ENCODE results near the gene WDR38. TPM values are rescaled to one million over a fixed set of nuclear protein-coding genes. Genes with fewer than 3 reads are reported as not detected.

WDR38 gene
- total RNA-seq, 1 donor from 2014 or later, result not detected

DNA sequence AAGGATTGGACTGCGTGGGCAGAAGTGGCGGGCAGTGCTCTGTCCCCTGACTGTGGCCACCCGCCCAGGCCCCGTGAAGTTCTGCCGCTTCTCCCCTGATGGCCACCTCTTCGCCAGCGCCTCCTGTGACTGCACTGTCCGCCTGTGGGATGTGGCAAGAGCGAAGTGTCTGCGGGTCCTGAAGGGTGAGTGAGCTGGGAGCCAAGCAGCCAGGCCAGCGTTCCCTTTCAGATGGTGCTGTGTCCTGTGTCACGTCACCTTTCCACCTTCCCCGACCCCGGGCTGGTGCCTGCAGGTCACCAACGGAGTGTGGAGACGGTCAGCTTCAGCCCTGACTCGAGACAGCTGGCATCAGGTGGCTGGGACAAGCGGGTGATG, 2.3 kb downstream of the WDR38 start:
- TF ChIP-seq EZH2 (IDR thresholded peaks at IDR 0.05; ENCODE audit: insufficient read depth, low read length), result no peak
- TF ChIP-seq, protein P1, sequence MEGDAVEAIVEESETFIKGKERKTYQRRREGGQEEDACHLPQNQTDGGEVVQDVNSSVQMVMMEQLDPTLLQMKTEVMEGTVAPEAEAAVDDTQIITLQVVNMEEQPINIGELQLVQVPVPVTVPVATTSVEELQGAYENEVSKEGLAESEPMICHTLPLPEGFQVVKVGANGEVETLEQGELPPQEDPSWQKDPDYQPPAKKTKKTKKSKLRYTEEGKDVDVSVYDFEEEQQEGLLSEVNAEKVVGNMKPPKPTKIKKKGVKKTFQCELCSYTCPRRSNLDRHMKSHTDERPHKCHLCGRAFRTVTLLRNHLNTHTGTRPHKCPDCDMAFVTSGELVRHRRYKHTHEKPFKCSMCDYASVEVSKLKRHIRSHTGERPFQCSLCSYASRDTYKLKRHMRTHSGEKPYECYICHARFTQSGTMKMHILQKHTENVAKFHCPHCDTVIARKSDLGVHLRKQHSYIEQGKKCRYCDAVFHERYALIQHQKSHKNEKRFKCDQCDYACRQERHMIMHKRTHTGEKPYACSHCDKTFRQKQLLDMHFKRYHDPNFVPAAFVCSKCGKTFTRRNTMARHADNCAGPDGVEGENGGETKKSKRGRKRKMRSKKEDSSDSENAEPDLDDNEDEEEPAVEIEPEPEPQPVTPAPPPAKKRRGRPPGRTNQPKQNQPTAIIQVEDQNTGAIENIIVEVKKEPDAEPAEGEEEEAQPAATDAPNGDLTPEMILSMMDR (IDR thresholded peaks at IDR 0.05; ENCODE audit: insufficient read depth, low read depth, low read length), result no peak
- H3K4me1 Mint-ChIP-seq (ENCODE audit: low read depth, unreplicated experiment), result peaks cover 34% of the 10 kb centered on the region
- H3K9me3 Mint-ChIP-seq (ENCODE audit: unreplicated experiment), result no peaks in the 10 kb centered on the region
- no peak overlapping the region for H3K4me2 ChIP-seq (ENCODE audit: low read length)
- no peak overlapping the region for H2AFZ ChIP-seq (ENCODE audit: low read depth, low read length)
- peaks cover 26% of the 10 kb centered on the region for H3K79me2 ChIP-seq (ENCODE audit: insufficient read depth, low read length)
- H3K9me3 ChIP-seq (ENCODE audit: insufficient read depth, low read depth, low read length), result no peaks in the 10 kb centered on the region
- no peak overlapping the region for H3K4me3 ChIP-seq (ENCODE audit: insufficient read depth, low read depth, low read length)
- no peak overlapping the region for H3K4me3 Mint-ChIP-seq (ENCODE audit: unreplicated experiment)
- no peaks in the 10 kb centered on the region for H3K27me3 Mint-ChIP-seq (ENCODE audit: low read depth, unreplicated experiment)
- H4K20me1 ChIP-seq (ENCODE audit: insufficient read depth, low read length), result peaks cover 50% of the 10 kb centered on the region
- no peak overlapping the region for H3K9ac ChIP-seq (ENCODE audit: low read length)
- peaks cover 29% of the 10 kb centered on the region for H3K4me1 ChIP-seq (ENCODE audit: insufficient read depth, low read length)
- no peak overlapping the region for H3K27ac Mint-ChIP-seq (ENCODE audit: unreplicated experiment)
- FAIRE-seq (no peak), DNase-seq (ENCODE audit: low read depth) (no peak)
- peaks cover 30% of the 10 kb centered on the region for H3K36me3 ChIP-seq (ENCODE audit: insufficient read depth, low read length)
- H3K36me3 Mint-ChIP-seq (ENCODE audit: low read depth, unreplicated experiment), result peaks cover 18% of the 10 kb centered on the region
- no peaks in the 10 kb centered on the region for H3K27me3 ChIP-seq (ENCODE audit: insufficient read depth, low read length)
- H3K27ac ChIP-seq (ENCODE audit: low read depth, low read length), result no peak overlapping the region

DNA sequence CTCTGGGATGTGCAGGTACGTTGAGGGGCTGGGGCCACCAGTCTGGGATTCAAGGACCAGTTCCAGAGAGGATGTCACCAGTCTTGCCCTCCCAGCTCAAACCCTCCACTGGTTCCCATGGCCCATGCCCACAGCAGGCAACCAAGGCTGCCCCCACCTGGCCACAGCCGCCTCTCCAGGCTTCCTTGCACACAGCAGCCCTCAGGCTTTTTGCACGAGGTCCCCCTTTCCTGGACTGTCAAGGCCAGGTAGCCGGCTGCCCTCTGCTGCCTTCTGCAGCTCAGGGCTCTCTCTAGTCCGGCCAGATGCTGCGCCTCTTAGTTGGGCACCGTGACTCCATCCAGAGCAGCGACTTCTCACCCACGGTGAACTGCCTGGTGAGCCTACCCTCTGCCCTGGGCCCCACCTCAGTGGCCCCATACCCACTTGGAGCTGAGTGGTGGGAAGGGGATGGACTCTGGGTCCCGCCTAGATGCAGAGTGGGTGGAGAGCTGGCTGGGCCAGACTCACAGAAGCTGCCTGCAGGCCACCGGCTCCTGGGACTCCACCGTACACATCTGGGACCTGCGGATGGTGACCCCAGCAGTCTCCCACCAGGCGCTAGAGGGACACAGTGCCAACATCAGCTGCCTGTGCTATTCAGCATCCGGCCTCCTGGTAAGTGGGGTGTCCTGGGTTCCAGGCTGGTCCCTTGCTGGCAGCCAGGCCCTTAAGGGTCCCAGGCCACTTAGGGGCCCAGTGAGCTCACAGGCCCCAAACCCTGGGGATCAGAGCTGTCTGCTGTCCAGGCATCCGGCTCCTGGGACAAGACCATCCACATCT, 2.9 kb downstream of the WDR38 start:
- Mint-ChIP-seq H3K27me3 (ENCODE audit: low read depth, unreplicated experiment) (no peaks in the 10 kb centered on the region), H3K36me3 (ENCODE audit: low read depth, unreplicated experiment) (peaks cover 20% of the 10 kb centered on the region), H3K27ac (ENCODE audit: unreplicated experiment) (no peak overlapping the region), H3K9me3 (ENCODE audit: unreplicated experiment) (no peaks in the 10 kb centered on the region), H3K4me3 (ENCODE audit: unreplicated experiment) (no peak overlapping the region), H3K4me1 (ENCODE audit: low read depth, unreplicated experiment) (peaks cover 33% of the 10 kb centered on the region)
- Histone ChIP-seq H3K9me3 (ENCODE audit: insufficient read depth, low read depth, low read length) (no peaks in the 10 kb centered on the region), H3K27me3 (ENCODE audit: insufficient read depth, low read length) (no peaks in the 10 kb centered on the region), H3K36me3 (ENCODE audit: insufficient read depth, low read length) (peaks cover 30% of the 10 kb centered on the region), H2AFZ (ENCODE audit: low read depth, low read length) (no peak overlapping the region), H3K4me3 (ENCODE audit: insufficient read depth, low read depth, low read length) (no peak overlapping the region), H3K4me1 (ENCODE audit: insufficient read depth, low read length) (peaks cover 30% of the 10 kb centered on the region), H3K9ac (ENCODE audit: low read length) (no peak overlapping the region), H4K20me1 (ENCODE audit: insufficient read depth, low read length) (peaks cover 56% of the 10 kb centered on the region), H3K27ac (ENCODE audit: low read depth, low read length) (no peak overlapping the region), H3K4me2 (ENCODE audit: low read length) (no peak overlapping the region), H3K79me2 (ENCODE audit: insufficient read depth, low read length) (peaks cover 32% of the 10 kb centered on the region)
- TF ChIP-seq EZH2 (IDR thresholded peaks at IDR 0.05; ENCODE audit: insufficient read depth, low read length), result no peak
- TF ChIP-seq, protein P1 (IDR thresholded peaks at IDR 0.05; ENCODE audit: insufficient read depth, low read depth, low read length), result no peak
- DNase-seq (ENCODE audit: low read depth), result no peak
- no peak for FAIRE-seq
